Small intestine (tissue), 7 donors: ENCODE data around the gene TLCD2. TPM values are rescaled to one million over a fixed set of nuclear protein-coding genes. Genes with fewer than 3 reads are reported as not detected.

ENCODE experiments used
- DNase-seq, 2 donors: peaks; one replicate each; pipeline versions ENCODE4 v3.0.0 to v3.0.0-alpha.2; 2013
- FAIRE-seq: peaks from 2 replicates; lab custom pipeline; 2012; peaks lifted over from hg19 to GRCh38; lab: Jason Lieb, UNC
- H3K27ac ChIP-seq, 3 donors: one replicate each; pipeline ENCODE4 v1.5.1; 2013; ENCODE audit warnings: low read length in 2 of 3, mild to moderate bottlenecking in 2 of 3, control low read depth in 1 of 3, inconsistent platforms in 1 of 3, low read depth in 1 of 3, moderate library complexity in 1 of 3
- H3K27me3 ChIP-seq, 3 donors: one replicate each; pipeline ENCODE4 v1.6.1; 2013; ENCODE audit warnings: low read length in 3 of 3, inconsistent platforms in 1 of 3; ENCODE audit not compliant: control insufficient read depth in 3 of 3, insufficient read depth in 3 of 3
- H3K36me3 ChIP-seq, 3 donors: one replicate each; pipeline ENCODE4 v1.6.1; 2013; ENCODE audit warnings: low read length in 3 of 3, inconsistent platforms in 1 of 3, low read depth in 1 of 3, mild to moderate bottlenecking in 1 of 3, moderate library complexity in 1 of 3; ENCODE audit not compliant: control insufficient read depth in 3 of 3, insufficient read depth in 2 of 3
- H3K4me1 ChIP-seq, 3 donors: one replicate each; pipeline ENCODE4 v1.6.1; 2013; ENCODE audit warnings: low read length in 2 of 3, inconsistent platforms in 1 of 3, low read depth in 1 of 3, mild to moderate bottlenecking in 1 of 3, moderate library complexity in 1 of 3; ENCODE audit not compliant: control insufficient read depth in 3 of 3, insufficient read depth in 2 of 3
- H3K4me3 ChIP-seq, 3 donors: one replicate each; pipeline ENCODE4 v1.5.1; 2013; ENCODE audit warnings: low read length in 3 of 3, control low read depth in 1 of 3, inconsistent platforms in 1 of 3, low read depth in 1 of 3, mild to moderate bottlenecking in 1 of 3, moderate library complexity in 1 of 3
- H3K9me3 ChIP-seq, 2 donors: one replicate each; pipeline ENCODE4 v1.6.1; 2013; ENCODE audit warnings: low read depth in 1 of 2, low read length in 1 of 2; ENCODE audit not compliant: control insufficient read depth in 2 of 2, insufficient read depth in 1 of 2
- WGBS, 3 donors: extraction: QIAGEN DNeasy Blood & Tissue Kit; methylation state at CpG; one replicate each; pipeline ENCODE4 v1.1.7; 2013; 5-methylcytosine and 5-hydroxymethylcytosine counted together
- polyA plus RNA-seq, 4 donors: library from polyadenylated mRNA; stranded (reverse) in 3 of 4; unstranded in 1 of 4; fragments of 200-250 nt in 3 of 4; fragments of 120-200 nt in 1 of 4; gene quantifications; one replicate each; pipeline versions ENCODE4 v1.2.1 to v1.2.3, GENCODE V29; 2013
- donor health status: healthy with polysubstance abuse.
- donor health status: control.
- donor health status: control.
- donor health status: Bipolar disorder and iron deficiency.
- donor health status: healthy.

The TLCD2 gene
- polyA plus RNA-seq, 4 donors, result 1.8 to 10.3 (median 6.5) TPM

GRCh38 chr17:1732241-1732832 lies 22.2 kb upstream of the TLCD2 start:
- no peak overlapping the region for H3K4me3 ChIP-seq
- peaks cover 6 to 84% (median 9%) of the 10 kb centered on the region in 3 donors for H3K36me3 ChIP-seq
- peaks cover 0 to 20% (median 0%) of the 10 kb centered on the region in 3 donors for H3K4me1 ChIP-seq
- DNase-seq, result no peak
- 87 to 96% (median 96%) methylated on average over 16 to 22 of the region's 22 CpGs for WGBS, 3 donors
- H3K9me3 ChIP-seq, result no peaks in the 10 kb centered on the region
- FAIRE-seq, result no peak
- H3K27me3 ChIP-seq, result no peaks in the 10 kb centered on the region
- H3K27ac ChIP-seq, result no peak overlapping the region

- H3K4me1 ChIP-seq, result peaks cover 0 to 8% (median 0%) of the 10 kb centered on the region in 3 donors
- 79 to 90% (median 87%) methylated on average over 10 of the region's 10 CpGs for WGBS, 3 donors
- peaks cover 9 to 84% (median 9%) of the 10 kb centered on the region in 3 donors for H3K36me3 ChIP-seq
- FAIRE-seq (no peak), DNase-seq (no peak)
- H3K9me3 ChIP-seq, result no peaks in the 10 kb centered on the region
- no peak overlapping the region for H3K4me3 ChIP-seq
- no peaks in the 10 kb centered on the region for H3K27me3 ChIP-seq
- peak overlapping the region in 1 of 3 donors; percentile 87 for H3K27ac ChIP-seq
Measured at GRCh38 chr17:1731194-1731506, 21.0 kb upstream of the TLCD2 start.

GRCh38 chr17:1730326-1731193 lies 20.4 kb upstream of the TLCD2 start:
- Histone ChIP-seq H3K4me3 (no peak overlapping the region), H3K27me3 (no peaks in the 10 kb centered on the region), H3K27ac (peak overlapping the region; percentile 57 to 87 (median 63)), H3K4me1 (peaks cover 2 to 6% (median 2%) of the 10 kb centered on the region in 3 donors), H3K9me3 (no peaks in the 10 kb centered on the region), H3K36me3 (peaks cover 6 to 84% (median 9%) of the 10 kb centered on the region in 3 donors)
- DNase-seq (peak in 1 of 2 donors; percentile 51), FAIRE-seq (no peak)
- 77 to 90% (median 86%) methylated on average over 34 to 40 of the region's 40 CpGs for WGBS, 3 donors

GRCh38 chr17:1729966-1730325 lies 19.8 kb upstream of the TLCD2 start:
- H3K4me1 ChIP-seq, result peaks cover 4 to 12% (median 5%) of the 10 kb centered on the region in 3 donors
- DNase-seq, result no peak
- no peaks in the 10 kb centered on the region for H3K27me3 ChIP-seq
- peaks cover 5 to 80% (median 9%) of the 10 kb centered on the region in 3 donors for H3K36me3 ChIP-seq
- no peak overlapping the region for H3K4me3 ChIP-seq
- peak overlapping the region in 1 of 3 donors; percentile 87 for H3K27ac ChIP-seq
- 63 to 89% (median 80%) methylated on average over 15 of the region's 15 CpGs for WGBS, 3 donors
- H3K9me3 ChIP-seq, result no peaks in the 10 kb centered on the region
- FAIRE-seq, result no peak

- Histone ChIP-seq H3K27me3 (no peaks in the 10 kb centered on the region), H3K4me1 (peaks cover 4 to 18% (median 5%) of the 10 kb centered on the region in 3 donors), H3K27ac (no peak overlapping the region), H3K36me3 (peaks cover 0 to 61% (median 9%) of the 10 kb centered on the region in 3 donors), H3K9me3 (no peaks in the 10 kb centered on the region), H3K4me3 (no peak overlapping the region)
- WGBS, 3 donors, result 90 to 92% (median 92%) methylated on average over 25 to 28 of the region's 28 CpGs
- no peak for FAIRE-seq
- no peak for DNase-seq
Measured at GRCh38 chr17:1727876-1728630, 17.9 kb upstream of the TLCD2 start.

- H3K36me3 ChIP-seq, result peaks cover 0 to 54% (median 4%) of the 10 kb centered on the region in 3 donors
- 91 to 93% (median 92%) methylated on average over 21 of the region's 21 CpGs for WGBS, 3 donors
- H3K4me3 ChIP-seq, result no peak overlapping the region
- H3K27me3 ChIP-seq, result no peaks in the 10 kb centered on the region
- FAIRE-seq (no peak), DNase-seq (no peak)
- H3K4me1 ChIP-seq, result peaks cover 4 to 18% (median 5%) of the 10 kb centered on the region in 3 donors
- no peak overlapping the region for H3K27ac ChIP-seq
- H3K9me3 ChIP-seq, result no peaks in the 10 kb centered on the region
Measured at GRCh38 chr17:1727258-1727789, 17.1 kb upstream of the TLCD2 start.

GRCh38 chr17:1726626-1727257 lies 16.6 kb upstream of the TLCD2 start:
- DNase-seq (no peak), FAIRE-seq (no peak)
- WGBS, 3 donors, result 81 to 86% (median 82%) methylated on average over 16 to 18 of the region's 18 CpGs
- Histone ChIP-seq H3K27me3 (no peaks in the 10 kb centered on the region), H3K36me3 (peaks cover 0 to 52% (median 3%) of the 10 kb centered on the region in 3 donors), H3K27ac (no peak overlapping the region), H3K9me3 (no peaks in the 10 kb centered on the region), H3K4me1 (peaks cover 4 to 18% (median 5%) of the 10 kb centered on the region in 3 donors), H3K4me3 (no peak overlapping the region)
